MM.1S (cell line): ENCODE data around the gene ODF2L.

Experiments
- EZH2 ChIP-seq: fragments of 300-600 bp; sonication (generic); optimal IDR thresholded peaks from 2 replicates; pipeline ENCODE3; 2017; ENCODE audit warnings: low read depth, mild to moderate bottlenecking, antibody characterized with exemption, low read length, mixed read lengths
- EZH2phosphoT487 ChIP-seq: fragments of 300-600 bp; sonication (generic); IDR thresholded peaks from 2 replicates; pipeline ENCODE4 v1.6.1; 2018; ENCODE audit warnings: antibody characterized with exemption, low read length
- TF ChIP-seq, protein P1 (sequence below): fragments of 300-600 bp; sonication (generic); IDR thresholded peaks from 2 replicates; pipeline ENCODE4 v1.5.1; 2016; ENCODE audit warnings: antibody characterized with exemption, low read length, mixed read lengths

DNA sequence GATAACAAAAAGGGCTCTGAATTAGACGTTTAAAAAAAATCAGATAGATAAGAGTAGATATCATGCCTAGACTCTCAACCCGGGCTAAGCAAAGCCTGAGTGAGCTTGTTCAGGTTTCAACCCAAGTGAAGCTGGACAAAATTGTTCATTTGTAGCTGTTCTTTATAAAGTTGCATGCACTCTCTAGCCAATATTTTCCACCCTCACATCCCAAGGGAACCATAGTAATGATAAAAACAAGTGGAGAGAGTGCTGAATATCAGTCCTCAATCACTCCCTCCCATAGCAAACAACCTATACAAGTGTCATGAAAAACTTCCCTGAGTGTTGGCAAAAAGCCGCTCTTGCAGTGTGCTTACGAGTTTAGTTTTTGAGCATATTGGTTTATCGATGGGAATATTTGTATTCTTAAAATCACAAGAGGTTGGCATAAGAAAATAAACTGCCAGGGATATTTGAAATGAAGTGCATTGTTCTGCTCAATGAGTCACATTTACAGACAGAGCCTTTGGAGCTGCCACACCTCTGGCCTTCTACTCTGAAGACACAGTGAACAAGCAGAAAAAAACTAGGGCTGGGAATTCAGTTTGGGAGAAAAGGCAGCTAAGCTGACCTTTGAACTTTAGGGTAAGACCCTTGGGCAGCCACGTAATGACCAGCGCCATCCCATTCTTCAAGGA is 25.6 kb upstream of the ODF2L start:
- TF ChIP-seq, protein P1, sequence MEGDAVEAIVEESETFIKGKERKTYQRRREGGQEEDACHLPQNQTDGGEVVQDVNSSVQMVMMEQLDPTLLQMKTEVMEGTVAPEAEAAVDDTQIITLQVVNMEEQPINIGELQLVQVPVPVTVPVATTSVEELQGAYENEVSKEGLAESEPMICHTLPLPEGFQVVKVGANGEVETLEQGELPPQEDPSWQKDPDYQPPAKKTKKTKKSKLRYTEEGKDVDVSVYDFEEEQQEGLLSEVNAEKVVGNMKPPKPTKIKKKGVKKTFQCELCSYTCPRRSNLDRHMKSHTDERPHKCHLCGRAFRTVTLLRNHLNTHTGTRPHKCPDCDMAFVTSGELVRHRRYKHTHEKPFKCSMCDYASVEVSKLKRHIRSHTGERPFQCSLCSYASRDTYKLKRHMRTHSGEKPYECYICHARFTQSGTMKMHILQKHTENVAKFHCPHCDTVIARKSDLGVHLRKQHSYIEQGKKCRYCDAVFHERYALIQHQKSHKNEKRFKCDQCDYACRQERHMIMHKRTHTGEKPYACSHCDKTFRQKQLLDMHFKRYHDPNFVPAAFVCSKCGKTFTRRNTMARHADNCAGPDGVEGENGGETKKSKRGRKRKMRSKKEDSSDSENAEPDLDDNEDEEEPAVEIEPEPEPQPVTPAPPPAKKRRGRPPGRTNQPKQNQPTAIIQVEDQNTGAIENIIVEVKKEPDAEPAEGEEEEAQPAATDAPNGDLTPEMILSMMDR: no peak
- TF ChIP-seq EZH2 (no peak), EZH2phosphoT487 (no peak)
